NCI-H526 treated with DMSO at 0.1 percent for 48 hours (cell line): Measurements from ENCODE around the gene IFNB1.
A peak's percentile ranks its signal among the peaks of the same experiment; 100 is the strongest.

Experiments
- DNase-seq: peaks from one replicate; lab custom pipeline; 2025; lab: John Stamatoyannopoulos, UW

The IFNB1 gene

DNA sequence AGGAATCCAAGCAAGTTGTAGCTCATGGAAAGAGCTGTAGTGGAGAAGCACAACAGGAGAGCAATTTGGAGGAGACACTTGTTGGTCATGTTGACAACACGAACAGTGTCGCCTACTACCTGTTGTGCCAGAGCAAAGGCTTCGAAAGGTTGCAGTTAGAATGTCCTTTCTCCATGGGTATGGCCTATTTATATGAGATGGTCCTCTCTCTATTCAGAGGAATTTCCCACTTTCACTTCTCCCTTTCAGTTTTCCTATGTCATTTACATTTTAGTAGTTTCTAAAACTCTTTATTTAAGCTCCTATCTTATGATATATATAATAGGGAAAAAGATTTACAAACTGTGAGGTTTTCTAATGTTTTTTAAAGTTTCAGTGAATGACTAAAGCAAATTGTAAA, at the start of gene IFNB1:
IFNB1 (minus strand) TSS at position 162 of the 400 bp plus-strand sequence; CDS start at position 89, 73 bp downstream.
- no peak for DNase-seq

- no peak for DNase-seq
Observed at GRCh38 chr9:21121595-21122251, 44.0 kb upstream of the IFNB1 start.

DNA sequence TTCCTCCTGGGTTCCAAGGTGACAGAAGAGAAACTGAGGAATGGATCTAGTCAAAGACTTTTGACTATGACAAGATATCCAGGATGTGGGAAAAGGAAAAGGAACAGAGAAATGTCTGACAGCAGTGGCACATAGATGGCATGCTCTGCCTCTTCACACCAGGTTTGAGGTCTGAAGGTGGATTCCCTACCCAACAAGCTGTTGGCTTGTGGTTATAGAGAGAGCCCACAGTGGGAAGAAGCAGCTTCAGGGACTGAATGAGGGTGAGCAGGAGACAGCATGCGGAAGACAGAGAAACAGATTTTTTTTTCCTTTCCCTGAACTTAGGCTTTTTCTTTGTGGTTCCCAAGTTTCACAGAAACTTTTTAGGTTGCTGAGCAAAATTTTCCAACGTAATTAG, 43.3 kb upstream of the IFNB1 start:
- no peak for DNase-seq

GRCh38 chr9:21119093-21119770, 41.5 kb upstream of the IFNB1 start:
- DNase-seq = no peak

GRCh38 chr9:21114311-21114710, 36.6 kb upstream of the IFNB1 start:
- no peak for DNase-seq

DNA sequence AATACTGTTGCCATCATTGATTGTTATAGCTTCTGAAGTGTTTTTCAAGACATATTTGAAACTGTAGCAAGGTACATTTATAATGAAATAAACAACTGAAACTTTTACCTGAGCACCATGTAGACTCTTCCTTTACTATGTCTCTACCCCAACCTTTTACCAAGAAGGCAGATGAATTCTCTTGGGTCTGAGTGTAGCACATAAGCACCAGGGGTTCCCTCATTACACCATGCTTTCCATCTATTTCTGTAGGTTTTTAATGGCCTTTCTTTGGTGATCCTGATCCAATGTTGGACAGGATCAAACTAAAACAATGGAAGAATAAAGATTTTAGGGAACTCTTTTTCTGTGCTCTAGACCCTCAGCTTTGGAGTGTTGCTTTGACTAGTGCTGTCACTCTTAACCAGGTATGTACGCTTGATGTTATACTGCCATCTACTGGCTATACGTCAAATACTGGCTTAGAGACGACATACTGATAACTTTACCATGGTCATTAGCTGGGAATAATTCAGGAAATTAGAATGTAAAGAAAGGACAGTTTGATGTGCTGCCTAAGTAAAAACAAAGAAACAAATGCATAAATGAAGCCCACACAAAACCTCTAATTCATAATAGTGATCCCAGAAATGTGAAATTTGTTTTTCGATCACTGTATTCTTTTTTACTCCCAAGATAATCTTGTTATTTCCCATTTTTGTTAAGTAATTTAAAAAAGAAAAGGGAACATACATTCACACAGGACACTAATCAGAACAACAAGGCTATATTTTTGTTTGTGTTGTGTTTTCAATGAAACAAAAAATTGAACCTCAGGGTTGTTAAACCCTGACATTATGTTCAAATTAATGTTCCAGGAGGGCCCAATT, 33.2 kb upstream of the IFNB1 start:
- DNase-seq = peak; percentile 57

- DNase-seq = no peak
Observed at GRCh38 chr9:21104787-21105186, 27.0 kb upstream of the IFNB1 start.

GRCh38 chr9:21102305-21102704, 24.6 kb upstream of the IFNB1 start:
- DNase-seq = no peak

DNA sequence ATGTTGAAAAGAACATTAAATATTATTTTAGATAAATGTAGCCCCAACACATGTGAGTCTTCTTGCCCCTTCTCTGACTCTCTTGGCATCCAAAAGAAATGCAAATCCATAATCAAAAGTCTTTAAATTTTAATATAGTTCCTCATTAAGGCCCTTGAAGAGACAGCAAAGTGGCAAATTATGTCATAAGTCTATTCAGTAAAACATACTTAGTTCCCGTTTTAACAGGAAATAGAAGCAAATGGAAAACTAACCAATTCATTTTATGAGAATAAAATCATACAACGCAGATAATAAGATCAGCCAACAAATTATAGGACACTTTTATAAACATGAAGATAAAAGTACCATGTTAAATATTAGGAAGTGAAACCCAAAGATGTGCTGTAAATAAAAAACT, 20.1 kb upstream of the IFNB1 start:
- no peak for DNase-seq

- DNase-seq = no peak
Observed at GRCh38 chr9:21096901-21097255, 19.1 kb upstream of the IFNB1 start.

DNA sequence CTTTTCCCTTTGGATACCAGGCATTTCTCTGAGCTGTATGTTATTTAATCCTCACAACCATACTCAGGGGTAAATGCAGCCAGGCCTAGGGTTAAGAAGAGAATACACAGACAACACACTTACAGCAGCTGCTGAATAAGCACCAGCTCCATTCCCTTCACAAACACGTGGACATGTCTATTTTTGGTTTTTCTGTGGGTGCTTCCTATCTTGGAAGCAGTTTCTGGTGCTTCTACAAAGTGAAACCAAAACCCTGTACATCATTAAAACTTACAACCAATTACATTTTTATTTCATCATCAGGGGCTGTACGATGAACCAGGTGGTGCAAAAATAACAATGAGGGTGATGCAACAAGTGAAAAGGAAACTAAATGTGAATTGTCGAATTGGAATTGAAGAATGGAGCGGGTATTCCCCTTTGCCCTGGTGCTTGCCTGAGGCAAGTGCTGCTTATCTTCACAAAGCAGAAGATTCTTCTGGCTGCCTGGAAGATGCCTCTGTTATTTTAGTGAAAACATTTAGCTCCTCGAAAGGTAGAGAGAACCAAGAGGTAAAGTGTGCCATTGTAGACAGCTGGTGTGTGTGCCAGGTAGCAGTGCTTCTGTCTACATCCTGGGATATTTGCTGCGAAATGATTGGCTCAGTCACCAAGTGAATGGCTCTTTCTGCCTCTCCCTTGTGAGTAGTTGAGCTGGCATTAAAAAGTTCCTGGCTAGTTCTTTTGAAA, 18.6 kb upstream of the IFNB1 start:
- no peak for DNase-seq

GRCh38 chr9:21095561-21095960, 17.8 kb upstream of the IFNB1 start:
- no peak for DNase-seq

DNA sequence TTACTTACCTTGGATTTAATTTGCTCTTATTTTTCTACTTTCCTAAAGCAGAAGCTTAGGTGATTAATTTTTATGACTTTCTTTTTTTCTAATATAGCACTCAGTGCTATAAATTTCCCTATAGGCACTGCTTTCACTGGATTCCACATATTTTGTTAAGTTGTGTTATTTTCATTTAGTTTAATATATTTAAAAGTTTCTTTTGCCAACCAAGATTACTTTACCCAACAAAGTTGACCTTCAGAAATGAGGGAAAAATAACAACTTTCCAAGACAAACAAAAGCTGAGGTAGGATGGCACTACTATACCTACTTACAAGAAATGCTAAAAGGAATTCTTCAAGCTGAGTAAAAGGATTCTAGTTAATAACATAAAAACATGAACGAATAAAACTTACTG, 8.8 kb upstream of the IFNB1 start:
- DNase-seq = no peak

GRCh38 chr9:21085005-21085404, 7.3 kb upstream of the IFNB1 start:
- DNase-seq = no peak

DNA sequence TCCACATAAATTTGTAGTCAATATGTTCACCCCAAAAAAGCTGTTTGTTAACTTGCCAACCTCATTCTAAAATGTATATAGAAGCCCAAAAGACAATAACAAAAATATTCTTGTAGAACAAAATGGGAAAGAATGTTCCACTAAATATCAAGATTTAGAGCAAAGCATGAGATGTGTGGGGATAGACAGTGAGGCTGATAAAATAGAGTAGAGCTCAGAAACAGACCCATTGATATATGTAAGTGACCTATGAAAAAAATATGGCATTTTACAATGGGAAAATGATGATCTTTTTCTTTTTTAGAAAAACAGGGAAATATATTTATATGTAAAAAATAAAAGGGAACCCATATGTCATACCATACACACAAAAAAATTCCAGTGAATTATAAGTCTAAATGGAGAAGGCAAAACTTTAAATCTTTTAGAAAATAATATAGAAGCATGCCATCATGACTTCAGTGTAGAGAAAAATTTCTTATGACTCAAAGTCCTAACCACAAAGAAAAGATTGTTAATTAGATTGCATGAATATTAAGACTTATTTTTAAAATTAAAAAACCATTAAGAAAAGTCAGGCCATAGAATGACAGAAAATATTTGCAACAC, 6.6 kb upstream of the IFNB1 start:
- DNase-seq = no peak

GRCh38 chr9:21082671-21083070, 4.9 kb upstream of the IFNB1 start:
- no peak for DNase-seq

DNA sequence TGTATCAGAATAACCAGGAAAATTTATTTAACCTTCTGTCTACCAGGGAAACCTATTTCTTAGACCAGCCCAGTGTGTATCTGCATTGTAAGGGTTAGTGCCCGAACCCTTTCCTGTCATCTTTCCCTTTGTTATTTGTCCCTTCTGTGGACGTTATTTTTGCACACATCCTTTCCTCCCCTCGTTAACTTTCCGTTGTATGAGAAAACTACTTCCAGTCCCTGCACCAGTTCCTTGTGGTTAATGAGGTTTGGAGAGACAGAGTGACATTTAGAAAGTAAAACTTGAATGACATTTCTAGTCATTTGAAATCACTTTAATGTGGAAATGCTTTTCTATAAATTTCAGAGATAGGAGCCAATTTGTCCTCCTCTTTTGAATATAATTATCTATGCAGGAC, 4.3 kb upstream of the IFNB1 start:
- DNase-seq = no peak

- DNase-seq = no peak
Observed at GRCh38 chr9:21081451-21081850, 3.7 kb upstream of the IFNB1 start.

DNA sequence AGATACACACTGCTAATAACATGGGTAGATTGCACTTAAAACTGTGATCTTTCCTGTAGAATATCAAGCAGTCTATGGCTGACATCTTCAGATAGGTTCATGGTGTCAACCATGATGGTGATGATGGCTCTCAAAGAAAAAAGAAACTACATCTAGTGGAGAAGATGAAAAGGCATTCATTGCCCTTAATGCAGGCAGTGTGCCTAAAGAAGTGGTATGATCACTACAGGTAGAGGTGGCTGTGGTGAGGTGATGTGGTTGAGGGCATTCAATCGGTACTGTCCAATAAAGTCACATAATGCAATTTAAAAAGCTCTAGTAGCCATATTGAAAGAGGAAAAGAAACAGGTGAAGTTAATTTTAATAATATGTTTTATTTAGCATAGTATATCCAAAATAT, 3.1 kb upstream of the IFNB1 start:
- no peak for DNase-seq

DNA sequence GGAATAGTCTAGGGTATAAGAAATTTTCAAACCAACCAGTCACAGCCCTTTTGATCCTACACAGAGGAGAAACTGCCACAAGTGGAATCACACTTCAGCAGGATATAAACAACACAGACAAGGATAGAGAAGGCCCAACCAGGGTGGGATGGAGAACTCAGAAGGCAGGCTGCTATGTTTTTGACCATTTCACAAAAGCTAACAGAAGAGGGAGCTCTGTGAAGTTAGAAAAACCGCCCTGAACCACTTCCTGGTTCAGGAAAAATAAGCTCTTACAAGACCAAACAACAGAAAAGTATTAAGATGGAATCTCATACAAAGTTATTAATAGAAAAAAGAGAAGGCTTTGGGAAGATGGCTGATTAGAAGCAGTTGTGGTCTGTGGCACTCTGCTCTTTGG, 960 bp upstream of the IFNB1 start:
- DNase-seq = no peak

DNA sequence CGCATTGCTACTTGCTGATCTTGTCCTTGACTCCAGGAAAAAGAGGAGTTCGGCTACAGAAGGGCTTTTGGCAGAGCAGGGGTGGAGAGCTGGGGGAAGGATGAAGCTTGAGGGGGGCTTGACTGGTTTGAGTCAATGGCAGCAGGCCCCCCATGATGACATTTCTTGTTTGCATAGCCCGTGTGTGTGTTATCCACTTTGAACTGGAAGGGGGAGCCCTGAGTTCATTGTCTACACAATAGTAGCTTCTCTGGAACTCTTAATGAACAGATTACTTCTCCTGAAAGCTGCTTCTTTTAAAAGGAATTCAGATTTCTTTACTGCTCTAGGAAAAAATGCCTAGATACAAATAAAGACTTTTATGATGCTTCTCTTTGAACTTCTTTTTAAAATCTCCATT, 2.3 kb downstream of the IFNB1 start:
- no peak for DNase-seq

GRCh38 chr9:21070906-21071305, 6.8 kb downstream of the IFNB1 start:
- no peak for DNase-seq
